IMR-90 (cell line): ENCODE results near the gene MYO3B. TPM values are rescaled to one million over a fixed set of nuclear protein-coding genes. Genes with fewer than 3 reads are reported as not detected.

Experiments
- ATAC-seq: fragments of 200-7000 bp; cut with Tn5 transposase; 2 replicates; pipeline ENCODE4 v1.9.1; 2020; ENCODE audit warnings: low read depth, mild to moderate bottlenecking, moderate library complexity
- BruUV-seq: library from RNA; stranded (reverse); fragments of 400-500 nt; replicated peaks from 2 replicates; lab custom pipeline; 2021; lab: Mats Ljungman, UMichigan
- CTCF ChIA-PET: fragments of 300-600 bp; formaldehyde crosslinking; extraction: SDS; loops from one replicate; lab custom pipeline; 2021; ENCODE audit warnings: antibody characterized with exemption; lab: Yijun Ruan, JAX
- POLR2A ChIA-PET: fragments of 300-600 bp; sonication (Branson Sonifier 250); formaldehyde crosslinking; loops from one replicate; lab custom pipeline; 2022; ENCODE audit warnings: antibody characterized with exemption; ENCODE audit not compliant: unreplicated experiment; lab: Charles Lee
- DNase-seq: peaks from one replicate; pipeline ENCODE4 v3.0.0; 2013
- H2AFZ ChIP-seq: replicated peaks from 2 replicates; pipeline ENCODE3; 2013; ENCODE audit warnings: low read length, mild to moderate bottlenecking; ENCODE audit not compliant: poor library complexity
- H2AK5ac ChIP-seq: 2 replicates; pipeline ENCODE4 v1.6.1; 2013; ENCODE audit warnings: low read depth, low read length, inconsistent platforms
- H2AK9ac ChIP-seq: replicated peaks from 2 replicates; pipeline ENCODE3; 2013; ENCODE audit warnings: mild to moderate bottlenecking, low read depth, low read length, moderate library complexity; ENCODE audit not compliant: poor library complexity
- H2BK120ac ChIP-seq: 2 replicates; pipeline ENCODE4 v1.6.1; 2013; ENCODE audit warnings: low read depth, low read length, inconsistent platforms
- H2BK15ac ChIP-seq: 3 replicates; pipeline ENCODE4 v1.6.1; 2013; ENCODE audit warnings: low read depth, low read length, inconsistent platforms
- H2BK20ac ChIP-seq: 2 replicates; pipeline ENCODE4 v1.6.1; 2013; ENCODE audit warnings: low read depth, mild to moderate bottlenecking, inconsistent platforms, low read length, moderate library complexity
- H2BK5ac ChIP-seq: 2 replicates; pipeline ENCODE4 v1.6.1; 2013; ENCODE audit warnings: mild to moderate bottlenecking, low read depth, low read length, inconsistent platforms; ENCODE audit not compliant: poor library complexity, severe bottlenecking
- H3K14ac ChIP-seq: replicated peaks from 2 replicates; pipeline ENCODE4 v1.6.1; 2013; ENCODE audit warnings: low read depth, low read length, inconsistent platforms
- H3K18ac ChIP-seq: 2 replicates; pipeline ENCODE4 v1.6.1; 2013; ENCODE audit warnings: low read depth, low read length, control low read depth
- H3K23ac ChIP-seq: 2 replicates; pipeline ENCODE4 v1.6.1; 2013; ENCODE audit warnings: low read depth, low read length, inconsistent platforms
- H3K27ac ChIP-seq: 2 replicates; pipeline ENCODE4 v1.5.1; 2013; ENCODE audit warnings: mild to moderate bottlenecking, control low read depth, low read length; ENCODE audit not compliant: insufficient read depth
- H3K27me3 ChIP-seq: 2 replicates; pipeline ENCODE4 v1.6.1; 2013; ENCODE audit warnings: low read length; ENCODE audit not compliant: control insufficient read depth, insufficient read depth
- H3K36me3 ChIP-seq: 2 replicates; pipeline ENCODE4 v1.6.1; 2013; ENCODE audit warnings: low read length, mixed read lengths; ENCODE audit not compliant: control insufficient read depth, insufficient read depth
- H3K4ac ChIP-seq: 2 replicates; pipeline ENCODE4 v1.6.1; 2013; ENCODE audit warnings: low read depth, low read length, inconsistent platforms
- H3K4me1 ChIP-seq: 2 replicates; pipeline ENCODE4 v1.6.1; 2013; ENCODE audit warnings: low read length, mixed read lengths; ENCODE audit not compliant: control insufficient read depth, insufficient read depth
- H3K4me2 ChIP-seq: 2 replicates; pipeline ENCODE4 v1.6.1; 2013; ENCODE audit warnings: low read depth, mild to moderate bottlenecking, control low read depth, low read length, moderate library complexity
- H3K4me3 ChIP-seq: 2 replicates; pipeline ENCODE4 v1.5.1; 2013; ENCODE audit warnings: low read depth, mild to moderate bottlenecking, control low read depth, low read length, moderate library complexity; ENCODE audit not compliant: insufficient read depth
- H3K56ac ChIP-seq: 2 replicates; pipeline ENCODE4 v1.6.1; 2013; ENCODE audit warnings: low read length, inconsistent platforms; ENCODE audit not compliant: insufficient read depth; ENCODE audit errors: extremely low read depth
- H3K79me1 ChIP-seq, 2 experiments: 2 replicates each; pipeline ENCODE4 v1.6.1; 2013; ENCODE audit warnings: low read length in 2 of 2, inconsistent platforms in 1 of 2, low read depth in 1 of 2
- H3K9ac ChIP-seq: 2 replicates; pipeline ENCODE4 v1.6.1; 2013; ENCODE audit warnings: low read depth, low read length, control low read depth
- H3K9me1 ChIP-seq: 2 replicates; pipeline ENCODE4 v1.6.1; 2013; ENCODE audit warnings: low read length, inconsistent platforms; ENCODE audit not compliant: insufficient read depth
- H3K9me3 ChIP-seq: 2 replicates; pipeline ENCODE4 v1.6.1; 2013; ENCODE audit warnings: low read length; ENCODE audit not compliant: control insufficient read depth, insufficient read depth
- H4K20me1 ChIP-seq: 2 replicates; pipeline ENCODE4 v1.6.1; 2013; ENCODE audit warnings: low read length, inconsistent platforms; ENCODE audit not compliant: insufficient read depth
- H4K5ac ChIP-seq: 2 replicates; pipeline ENCODE4 v1.6.1; 2013; ENCODE audit warnings: mild to moderate bottlenecking, low read depth, low read length, control low read depth
- H4K8ac ChIP-seq, 2 experiments: 2 replicates each; pipeline ENCODE4 v1.6.1; 2013; ENCODE audit warnings: low read depth in 2 of 2, low read length in 2 of 2, control low read depth in 1 of 2, inconsistent platforms in 1 of 2
- H4K91ac ChIP-seq: 2 replicates; pipeline ENCODE4 v1.6.1; 2013; ENCODE audit warnings: low read depth, low read length, inconsistent platforms; ENCODE audit not compliant: insufficient read depth
- CEBPB ChIP-seq: IDR thresholded peaks from 2 replicates; pipeline ENCODE4 v1.6.1; 2012; ENCODE audit warnings: low read depth, low read length, improper control_type of control experiment
- MAFK ChIP-seq: IDR thresholded peaks from 2 replicates; pipeline ENCODE4 v1.6.1; 2012; ENCODE audit warnings: low read depth, low read length, improper control_type of control experiment
- MAZ ChIP-seq: IDR thresholded peaks from 2 replicates; pipeline ENCODE4 v1.6.1; 2012; ENCODE audit warnings: low read depth, mild to moderate bottlenecking, low read length, improper control_type of control experiment, moderate library complexity, borderline replicate concordance
- SMC3 ChIP-seq: fragments of 150-350 bp; IDR thresholded peaks from 2 replicates; pipeline ENCODE4 v1.6.1; 2016; ENCODE audit warnings: low read depth, mild to moderate bottlenecking, antibody characterized with exemption, low read length, moderate library complexity
- WGBS, 2 experiments: methylation state at CpG; one replicate each; pipeline versions ENCODE4 v1.1.5 to v1.1.7; 2013; ENCODE audit warnings: missing lambda C conversion rate in 2 of 2; ENCODE audit not compliant: insufficient read length in 1 of 2; ENCODE audit errors: extremely low coverage in 2 of 2; 5-methylcytosine and 5-hydroxymethylcytosine counted together
- dilution Hi-C: fragments of 300-500 bp; cut with HindIII; formaldehyde crosslinking; loops from one replicate; pipeline ENCODE4 v1.14.3; 2018; ENCODE audit warnings: low sequenced_read_pairs; ENCODE audit not compliant: unreplicated experiment
- in situ Hi-C: fragments of 300-500 bp; cut with MboI; formaldehyde crosslinking; loops from 3 replicates; pipeline ENCODE4 v1.14.3; 2019; ENCODE audit warnings: low sequenced_read_pairs, inconsistent platforms, mixed read lengths
- intact Hi-C: fragments of 100-400 bp; cut with micrococcal nuclease; formaldehyde crosslinking; loops from 2 replicates; pipeline ENCODE4 v1.10.0; 2022
- polyA plus RNA-seq, 3 experiments: library from polyadenylated mRNA; depleted of rRNA; stranded (reverse); fragments of >200 nt; gene quantifications; 2 replicates each; pipeline ENCODE4 v1.2.3, GENCODE V29; 2012; ENCODE audit warnings: low replicate concordance in 1 of 3
- total RNA-seq: library from RNA; depleted of rRNA; stranded (reverse); fragments of >200 nt; gene quantifications from 2 replicates; pipeline ENCODE4 v1.2.3, GENCODE V29; 2012
- TF ChIP-seq, protein P1 (sequence below): fragments of 150-350 bp; IDR thresholded peaks from 2 replicates; pipeline ENCODE4 v1.6.1; 2016; ENCODE audit warnings: low read depth, mild to moderate bottlenecking, low read length, moderate library complexity, borderline replicate concordance

MYO3B gene
- total and polyA plus RNA-seq, 2 of the 4 experiments (the other 2 are of a cell fraction) = 0.02 TPM; not detected in 1

DNA sequence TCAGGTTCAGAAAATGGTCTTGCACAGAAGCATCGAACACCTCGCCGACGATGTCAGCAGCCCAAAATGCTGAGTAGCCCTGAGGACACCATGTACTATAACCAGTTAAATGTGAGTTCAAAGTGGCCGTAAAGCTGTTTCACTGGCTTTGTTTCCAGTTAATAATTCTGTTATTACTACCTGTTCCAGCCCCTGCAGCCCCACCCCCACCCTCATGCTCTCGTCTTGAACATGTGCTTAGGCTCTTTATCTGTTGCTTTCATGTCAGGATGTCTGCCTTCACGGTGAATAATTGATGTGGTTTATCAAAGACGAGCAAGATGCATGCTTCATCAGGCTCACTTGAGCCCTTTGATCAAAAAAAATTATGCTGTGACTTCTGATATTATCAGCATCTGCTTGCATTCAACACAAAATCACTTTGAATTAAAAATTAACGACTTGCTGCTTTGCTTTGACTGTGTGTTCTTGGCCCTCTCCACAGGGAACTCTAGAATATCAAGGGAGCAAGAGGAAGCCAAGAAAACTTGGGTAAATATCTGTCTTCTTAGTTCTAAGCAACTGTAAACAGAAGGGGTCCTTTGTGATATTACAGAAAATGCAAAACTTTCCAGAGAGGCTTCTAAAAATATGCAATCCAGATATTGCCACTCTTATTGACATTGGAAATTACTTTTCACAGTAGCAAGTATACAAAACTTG lies 473.8 kb downstream of the MYO3B start:
- Histone ChIP-seq H4K20me1 (no peaks in the 10 kb centered on the region), H3K27ac (no peak overlapping the region), H4K91ac (no peak overlapping the region), H3K79me1 (no peaks in the 10 kb centered on the region), H4K5ac (no peak overlapping the region), H2BK120ac (no peak overlapping the region), H3K27me3 (no peaks in the 10 kb centered on the region), H4K8ac (no peak overlapping the region), H2AK5ac (no peak overlapping the region), H3K23ac (no peak overlapping the region), H3K9me3 (no peaks in the 10 kb centered on the region), H2AFZ (no peak overlapping the region), H3K56ac (no peak overlapping the region), H3K18ac (no peak overlapping the region), H3K14ac (no peak overlapping the region), H2BK15ac (no peak overlapping the region), H2BK20ac (no peak overlapping the region), H3K9me1 (no peaks in the 10 kb centered on the region), H2BK5ac (no peak overlapping the region), H3K9ac (no peak overlapping the region), H3K36me3 (no peaks in the 10 kb centered on the region), H2AK9ac (no peak overlapping the region), H3K4ac (no peak overlapping the region), H3K4me2 (no peak overlapping the region), H3K4me1 (no peaks in the 10 kb centered on the region), H3K4me3 (no peak overlapping the region)
- DNase-seq = no peak
- POLR2A ChIA-PET = no interaction called here
- intact Hi-C loops = no loop called here
- BruUV-seq = no TSS peak
- no CpG with 5 or more reads among the region's 9 CpGs for WGBS, 2 experiments
- in situ Hi-C loops = no loop called here
- no peak for ATAC-seq
- TF ChIP-seq, protein P1, sequence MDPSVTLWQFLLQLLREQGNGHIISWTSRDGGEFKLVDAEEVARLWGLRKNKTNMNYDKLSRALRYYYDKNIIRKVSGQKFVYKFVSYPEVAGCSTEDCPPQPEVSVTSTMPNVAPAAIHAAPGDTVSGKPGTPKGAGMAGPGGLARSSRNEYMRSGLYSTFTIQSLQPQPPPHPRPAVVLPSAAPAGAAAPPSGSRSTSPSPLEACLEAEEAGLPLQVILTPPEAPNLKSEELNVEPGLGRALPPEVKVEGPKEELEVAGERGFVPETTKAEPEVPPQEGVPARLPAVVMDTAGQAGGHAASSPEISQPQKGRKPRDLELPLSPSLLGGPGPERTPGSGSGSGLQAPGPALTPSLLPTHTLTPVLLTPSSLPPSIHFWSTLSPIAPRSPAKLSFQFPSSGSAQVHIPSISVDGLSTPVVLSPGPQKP = no peak
- TF ChIP-seq MAZ (no peak), SMC3 (no peak), CEBPB (no peak), MAFK (no peak)
- CTCF ChIA-PET = no interaction called here
- dilution Hi-C loops = no loop called here
